GM21360 (cell line): ENCODE data around the gene PSMD9.
"Not testable (repeated sequence)": the region's sequence is repeated elsewhere in the genome, so short reads cannot be mapped to it uniquely, and the experiment has no call there.

Source experiments
- ATAC-seq: cut with Tn5 transposase; IDR thresholded peaks from one replicate; pipeline ENCODE4 v1.9.1; 2021; ENCODE audit warnings: mild to moderate bottlenecking, moderate library complexity; ENCODE audit not compliant: unreplicated experiment

PSMD9 gene

DNA sequence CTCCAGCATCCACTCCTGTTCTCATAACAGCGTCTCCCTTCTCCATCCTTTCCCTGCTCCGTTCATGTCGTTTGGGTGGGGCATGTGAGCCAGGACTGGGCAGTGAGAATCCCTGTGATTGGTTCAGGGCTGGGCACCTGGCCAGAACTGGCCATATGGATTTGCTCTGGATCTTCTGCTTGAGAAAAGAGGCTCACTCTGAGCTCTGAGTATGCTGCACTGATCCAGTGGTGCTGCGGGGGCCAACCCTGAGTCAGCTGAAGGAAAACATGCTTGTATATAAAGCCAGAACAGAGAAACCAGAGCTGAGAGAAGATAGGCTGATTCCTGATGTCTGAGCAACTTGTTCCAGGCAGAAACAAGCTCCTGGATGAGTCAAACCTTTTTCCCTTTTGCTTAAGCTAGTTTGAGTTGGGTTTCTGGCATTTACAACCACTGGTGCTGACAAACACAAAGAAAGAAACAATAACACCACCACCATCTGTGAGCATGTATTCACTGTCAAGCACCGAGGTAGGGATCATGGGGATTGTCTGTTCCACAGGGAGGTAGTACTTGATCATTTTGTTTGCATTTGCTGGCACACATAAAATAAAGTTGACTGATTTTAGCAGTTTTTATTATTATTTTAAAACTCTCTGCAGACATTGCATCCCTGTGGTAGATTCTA lies 15.9 kb upstream of the PSMD9 start:
- ATAC-seq = no peak

DNA sequence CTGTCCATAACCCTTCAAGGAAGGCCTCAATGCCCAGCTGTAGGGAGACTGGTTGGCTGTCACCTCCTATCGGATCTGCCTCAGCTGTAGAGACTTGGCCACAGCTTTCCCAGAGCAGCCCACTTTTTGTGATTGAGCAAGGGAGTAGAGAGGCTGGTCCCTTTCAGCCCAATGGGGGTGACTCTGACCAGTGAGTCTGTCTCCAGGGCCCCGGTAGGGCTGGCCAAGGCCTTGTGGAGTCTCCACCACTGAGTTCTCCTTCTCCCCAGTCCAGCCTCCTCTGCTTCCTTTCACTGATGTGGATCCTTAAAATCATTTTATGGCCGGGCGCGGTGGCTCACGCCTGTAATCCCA lies 15.4 kb upstream of the PSMD9 start:
- no peak for ATAC-seq

GRCh38 chr12:121874071-121874470 lies 14.5 kb upstream of the PSMD9 start:
- no peak for ATAC-seq

GRCh38 chr12:121875582-121875981 lies 13.0 kb upstream of the PSMD9 start:
- ATAC-seq = no peak

DNA sequence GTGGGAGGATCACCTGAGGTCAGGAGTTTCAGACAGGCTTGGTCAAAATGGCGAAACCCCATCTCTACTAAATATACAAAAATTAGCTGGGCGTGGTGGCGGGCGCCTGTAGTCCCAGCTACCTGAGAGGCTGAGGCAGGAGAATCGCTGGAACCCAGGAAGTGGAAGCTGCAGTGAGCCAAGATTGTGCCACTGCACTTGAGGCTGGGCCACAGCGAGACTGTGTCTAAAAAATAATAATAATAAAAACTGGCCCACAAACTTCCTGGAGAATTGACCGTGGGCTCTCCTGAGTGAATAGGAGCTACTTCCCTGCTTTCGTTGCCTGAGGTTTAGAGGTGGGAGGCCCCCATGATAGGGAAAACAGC lies 12.5 kb upstream of the PSMD9 start:
- ATAC-seq = not testable (repeated sequence)

DNA sequence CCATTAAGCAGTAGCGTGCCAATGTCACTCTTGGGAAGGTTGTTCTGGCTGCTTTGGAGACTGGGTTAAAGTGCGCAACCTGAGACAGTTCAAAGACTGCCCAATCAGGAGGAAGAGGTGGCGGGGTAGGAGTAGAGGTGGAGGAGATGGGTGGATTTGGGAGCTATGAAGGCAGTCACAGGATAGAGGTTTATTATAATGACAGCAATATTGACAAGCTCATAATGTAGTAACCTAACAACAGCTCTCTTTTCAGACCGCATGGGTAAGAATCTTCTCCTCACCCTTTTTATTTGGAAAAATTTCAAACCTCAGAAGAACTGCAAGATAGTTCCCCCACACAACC lies 5.3 kb upstream of the PSMD9 start:
- no peak for ATAC-seq

GRCh38 chr12:121885129-121885528 lies 3.5 kb upstream of the PSMD9 start:
- not testable (repeated sequence) for ATAC-seq

DNA sequence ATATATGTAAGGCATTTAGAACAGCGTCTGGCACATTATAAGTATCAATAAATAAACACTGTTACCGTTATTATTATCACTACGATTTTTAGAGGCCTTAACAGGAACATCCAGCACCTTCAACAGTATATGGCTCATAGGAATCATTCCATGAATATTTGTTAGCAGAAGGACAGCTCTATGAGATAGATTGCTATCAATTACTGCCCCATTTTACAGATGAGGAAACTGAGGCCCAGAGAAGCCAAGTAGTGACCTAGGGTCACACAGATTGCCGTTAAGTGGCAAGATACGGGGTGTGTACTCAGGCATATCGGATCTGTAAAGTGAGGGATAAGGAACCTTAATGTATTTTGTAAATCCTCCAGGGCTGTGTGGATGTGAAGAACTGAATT lies 510 bp upstream of the PSMD9 start:
- ATAC-seq = no peak

- no peak for ATAC-seq
Observed at GRCh38 chr12:121889274-121889624, 659 bp downstream of the PSMD9 start.

DNA sequence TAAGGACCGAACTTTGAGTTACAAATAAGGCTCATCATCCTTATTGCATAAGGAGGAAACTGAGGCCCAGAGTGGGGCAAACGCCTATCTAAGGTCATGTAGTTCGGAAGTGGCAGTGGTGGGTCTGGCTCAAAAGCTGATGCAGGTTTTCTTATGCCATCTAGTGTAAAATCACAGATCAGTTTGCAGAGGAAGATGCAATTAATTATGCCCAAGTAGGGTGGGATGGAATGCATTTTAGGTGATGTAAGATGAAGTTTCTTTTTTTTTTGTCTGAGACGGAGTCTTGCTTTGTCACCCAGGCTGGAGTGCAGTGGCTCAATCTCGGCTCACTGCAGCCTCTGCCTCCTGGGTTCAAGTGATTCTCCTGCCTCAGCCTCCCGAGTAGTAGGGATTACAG lies 1.1 kb downstream of the PSMD9 start:
- not testable (repeated sequence) for ATAC-seq

DNA sequence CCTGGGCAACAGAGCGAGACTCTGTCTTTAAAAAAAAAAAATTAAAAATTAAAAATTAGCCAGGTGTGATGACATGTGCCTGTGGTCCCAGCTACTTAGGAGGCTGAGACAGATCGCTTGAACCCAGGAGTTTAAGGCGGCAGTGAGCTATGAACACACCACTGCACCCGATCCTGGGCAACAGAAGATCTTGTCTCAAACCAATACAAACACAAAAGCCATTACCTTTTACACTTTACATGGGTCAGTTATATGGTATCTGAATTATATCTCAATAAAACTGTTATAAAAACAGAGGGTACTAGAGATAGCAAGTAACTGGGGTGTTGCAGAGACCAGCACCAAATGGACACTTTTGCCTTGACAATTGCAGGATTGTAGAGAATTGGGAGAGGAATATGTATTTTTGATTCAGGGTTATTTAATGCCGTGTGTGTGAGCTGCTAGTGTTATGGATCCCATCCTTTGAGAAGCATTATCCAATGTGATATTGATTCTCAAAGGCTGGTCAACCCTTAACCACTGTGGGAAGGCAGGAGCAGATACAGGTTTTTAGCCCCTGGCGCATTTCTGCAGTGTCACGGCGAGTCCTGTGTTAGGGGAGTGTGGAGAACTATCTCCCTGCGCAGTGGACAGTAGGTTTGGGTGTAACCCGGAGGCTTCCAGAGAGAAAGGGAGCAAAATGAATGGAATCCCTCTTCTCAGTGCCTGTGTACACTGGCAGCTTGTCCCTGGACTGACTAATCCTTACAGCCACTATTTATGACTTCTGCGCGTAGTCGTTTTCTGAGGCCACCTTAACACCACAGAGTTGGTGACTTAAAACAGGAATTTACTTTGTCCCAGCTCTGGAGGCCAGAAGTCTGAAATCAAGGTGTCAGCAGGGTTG lies 4.3 kb downstream of the PSMD9 start:
- ATAC-seq = no peak

DNA sequence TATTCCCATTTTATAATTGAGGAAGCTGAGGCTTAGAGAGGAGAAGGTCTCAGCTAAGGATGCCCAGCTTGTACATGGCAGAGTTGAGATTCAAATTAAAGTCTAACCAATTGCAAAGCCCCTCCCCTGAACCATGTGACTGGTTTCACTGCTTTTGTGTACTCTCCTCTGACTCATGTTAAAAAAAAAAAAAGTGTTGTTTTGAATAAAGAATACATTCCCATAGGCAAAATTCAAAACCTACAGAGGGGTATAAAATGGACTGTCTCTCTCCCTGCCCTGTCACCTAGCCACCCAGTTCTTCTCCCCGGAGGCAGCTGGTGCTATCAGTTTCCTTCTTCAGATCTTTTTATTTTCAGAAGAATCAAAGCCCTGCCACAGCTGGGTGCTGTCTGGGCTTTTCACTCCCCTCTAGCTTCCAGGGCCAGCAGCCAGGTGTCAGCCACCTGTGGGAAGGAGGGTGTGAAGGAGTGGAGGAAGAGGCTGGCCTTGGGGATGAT lies 5.4 kb downstream of the PSMD9 start:
- no peak for ATAC-seq

- no peak for ATAC-seq
Observed at GRCh38 chr12:121894633-121895032, 6.0 kb downstream of the PSMD9 start.

DNA sequence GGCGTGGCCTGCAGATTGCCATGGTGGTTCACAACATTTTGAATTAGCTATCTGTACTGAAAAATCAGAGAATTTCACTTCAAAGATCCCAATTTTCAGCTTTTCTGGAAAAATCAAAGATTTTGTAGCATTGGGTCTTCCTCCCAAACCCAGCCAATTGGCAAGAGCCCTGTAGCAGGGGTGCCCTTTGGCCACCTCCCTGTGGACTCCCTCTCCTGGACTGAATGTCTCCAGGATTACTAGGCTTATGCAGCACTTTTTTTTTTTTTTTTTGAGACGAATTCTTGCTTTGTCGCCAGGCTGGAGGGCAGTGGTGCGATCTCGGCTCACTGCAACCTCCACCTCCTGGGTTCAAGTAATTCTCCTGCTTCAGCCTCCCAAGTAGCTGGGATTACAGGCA lies 9.7 kb downstream of the PSMD9 start:
- ATAC-seq = no peak

DNA sequence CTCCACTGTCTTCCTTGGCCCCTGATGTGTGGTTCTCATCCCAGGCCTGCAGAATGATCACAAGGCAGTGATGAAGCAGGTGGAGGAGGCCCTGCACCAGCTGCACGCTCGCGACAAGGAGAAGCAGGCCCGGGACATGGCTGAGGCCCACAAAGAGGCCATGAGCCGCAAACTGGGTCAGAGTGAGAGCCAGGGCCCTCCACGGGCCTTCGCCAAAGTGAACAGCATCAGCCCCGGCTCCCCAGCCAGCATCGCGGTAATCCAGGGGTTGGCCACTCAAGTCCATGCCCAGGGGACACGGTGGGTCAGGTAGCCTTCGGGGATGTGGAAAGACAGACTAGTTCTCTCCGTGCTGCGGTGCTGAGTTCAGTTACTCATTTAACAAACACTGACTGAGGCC lies 11.0 kb downstream of the PSMD9 start:
- no peak for ATAC-seq

GRCh38 chr12:121903202-121903601 lies 14.6 kb downstream of the PSMD9 start:
- no peak for ATAC-seq

DNA sequence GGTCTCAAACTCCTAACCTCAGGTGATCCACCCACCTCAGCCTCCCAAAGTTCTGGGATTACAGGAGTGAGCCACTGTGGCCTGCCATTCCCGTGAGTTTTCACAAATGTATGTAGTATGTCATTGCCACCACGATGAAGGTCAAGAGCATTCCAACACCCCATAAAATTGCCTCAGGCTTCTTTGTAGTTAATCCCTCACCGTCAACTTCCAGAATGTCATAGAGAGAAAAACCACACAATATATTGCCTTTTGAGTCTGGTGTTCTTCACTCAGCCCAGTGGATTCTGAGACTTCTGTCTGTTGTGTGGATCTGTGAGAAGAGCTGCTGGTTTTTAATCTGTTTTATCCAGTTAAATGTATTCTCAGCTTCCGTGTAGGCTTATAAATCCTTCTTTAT lies 17.2 kb downstream of the PSMD9 start:
- ATAC-seq = no peak

- ATAC-seq = no peak
Observed at GRCh38 chr12:121908702-121909101, 20.1 kb downstream of the PSMD9 start.

DNA sequence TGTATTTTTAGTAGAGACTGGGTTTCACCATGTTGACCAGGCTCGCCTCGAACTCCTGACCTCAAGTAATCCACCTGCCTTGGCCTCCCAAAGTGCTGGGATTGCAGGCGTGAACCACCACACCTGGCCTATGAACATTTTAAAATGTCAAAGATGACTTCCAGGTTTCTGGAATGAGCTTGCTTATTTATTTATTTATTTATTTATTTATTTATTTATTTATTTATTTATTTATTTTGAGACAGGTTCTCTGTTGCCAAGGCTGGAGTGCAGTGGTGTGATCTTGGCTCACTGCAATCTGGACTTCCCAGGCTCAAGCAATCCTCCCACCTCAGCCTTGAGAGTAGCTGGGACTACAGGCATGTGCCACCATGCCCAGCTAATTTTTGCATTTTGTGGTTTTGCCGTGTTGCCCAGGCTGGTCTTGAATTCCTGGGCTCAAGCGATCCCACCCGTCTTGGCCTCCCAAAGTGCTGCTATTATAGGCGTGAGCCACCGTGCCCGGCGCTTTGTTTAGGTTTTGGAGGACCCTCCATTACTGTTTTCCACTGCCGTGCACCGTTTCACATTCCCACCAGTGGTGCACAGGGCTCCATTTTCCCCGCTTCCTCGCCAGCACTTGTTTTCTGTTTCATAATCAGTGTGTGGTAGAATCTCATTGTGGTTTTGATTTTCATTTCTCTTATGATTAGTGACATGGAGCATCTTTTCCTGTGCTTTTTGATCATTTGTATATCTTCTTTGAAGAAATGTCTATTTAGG lies 23.4 kb downstream of the PSMD9 start:
- ATAC-seq = no peak

DNA sequence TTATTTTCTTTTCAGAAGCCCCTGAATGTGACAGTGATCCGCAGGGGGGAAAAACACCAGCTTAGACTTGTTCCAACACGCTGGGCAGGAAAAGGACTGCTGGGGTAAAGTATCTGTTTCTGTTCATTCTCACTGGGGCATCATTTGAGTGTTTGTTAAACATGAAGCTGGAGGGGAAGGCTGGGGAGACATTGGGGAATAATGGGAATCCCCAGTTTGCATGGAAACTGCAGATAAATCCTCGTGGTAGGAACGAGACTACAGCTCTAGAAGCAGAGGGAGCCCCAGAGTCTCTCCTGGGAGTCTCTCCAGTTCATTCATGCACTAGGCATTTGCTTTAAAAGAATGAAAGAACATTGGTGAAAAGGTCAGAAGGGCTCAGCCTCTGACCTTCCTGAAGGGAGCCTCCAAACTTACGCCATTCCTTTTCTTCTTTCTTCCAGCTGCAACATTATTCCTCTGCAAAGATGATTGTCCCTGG lies 27.3 kb downstream of the PSMD9 start:
- ATAC-seq = no peak

- ATAC-seq = no peak
Observed at GRCh38 chr12:121916719-121917118, 28.1 kb downstream of the PSMD9 start.
